HG03135 (cell line): ENCODE results near the gene ULBP1.
"Not testable (repeated sequence)": the region's sequence is repeated elsewhere in the genome, so short reads cannot be mapped to it uniquely, and the experiment has no call there.

ENCODE experiments used
- ATAC-seq: cut with Tn5 transposase; IDR thresholded peaks from one replicate; pipeline ENCODE4 v1.9.1; 2021; ENCODE audit warnings: mild to moderate bottlenecking, moderate library complexity; ENCODE audit not compliant: unreplicated experiment

Gene ULBP1

GRCh38 chr6:149963462-149964307 lies at the start of gene ULBP1:
ULBP1 (plus strand) TSS chr6:149963943; CDS start chr6:149964050, 107 bp downstream.
- ATAC-seq = no peak

- no peak for ATAC-seq
Observed at GRCh38 chr6:149915970-149916865, 47.5 kb upstream of the ULBP1 start.

GRCh38 chr6:149917679-149918078 lies 46.1 kb upstream of the ULBP1 start:
- no peak for ATAC-seq

- ATAC-seq = no peak
Observed at GRCh38 chr6:149918151-149918905, 45.4 kb upstream of the ULBP1 start.

- not testable (repeated sequence) for ATAC-seq
Observed at GRCh38 chr6:149919126-149919833, 44.5 kb upstream of the ULBP1 start.

GRCh38 chr6:149919834-149920225 lies 43.9 kb upstream of the ULBP1 start:
- ATAC-seq = no peak

GRCh38 chr6:149921361-149921760 lies 42.4 kb upstream of the ULBP1 start:
- ATAC-seq = no peak

- ATAC-seq = not testable (repeated sequence)
Observed at GRCh38 chr6:149922091-149922490, 41.7 kb upstream of the ULBP1 start.

GRCh38 chr6:149922642-149923326 lies 41.0 kb upstream of the ULBP1 start, which contains the start of gene RAET1G:
RAET1G (minus strand) TSS chr6:149923121; CDS start chr6:149923010, 111 bp downstream.
- no peak for ATAC-seq

GRCh38 chr6:149923327-149923986 lies 40.3 kb upstream of the ULBP1 start:
- no peak for ATAC-seq

GRCh38 chr6:149924206-149924932 lies 39.4 kb upstream of the ULBP1 start:
- no peak for ATAC-seq

- ATAC-seq = no peak
Observed at GRCh38 chr6:149924933-149925252, 38.9 kb upstream of the ULBP1 start.

GRCh38 chr6:149925253-149925973 lies 38.3 kb upstream of the ULBP1 start:
- ATAC-seq = no peak

GRCh38 chr6:149925974-149926777 lies 37.6 kb upstream of the ULBP1 start:
- ATAC-seq = no peak

GRCh38 chr6:149927025-149927424 lies 36.7 kb upstream of the ULBP1 start:
- ATAC-seq = not testable (repeated sequence)

GRCh38 chr6:149929422-149929821 lies 34.3 kb upstream of the ULBP1 start:
- ATAC-seq = no peak

- no peak for ATAC-seq
Observed at GRCh38 chr6:149931501-149931900, 32.2 kb upstream of the ULBP1 start.
